NCI-H774 (cell line): ENCODE data around the gene ADAM23.

Experiments used
- DNase-seq: peaks from one replicate; lab custom pipeline; 2025; lab: John Stamatoyannopoulos, UW

Gene ADAM23

DNA sequence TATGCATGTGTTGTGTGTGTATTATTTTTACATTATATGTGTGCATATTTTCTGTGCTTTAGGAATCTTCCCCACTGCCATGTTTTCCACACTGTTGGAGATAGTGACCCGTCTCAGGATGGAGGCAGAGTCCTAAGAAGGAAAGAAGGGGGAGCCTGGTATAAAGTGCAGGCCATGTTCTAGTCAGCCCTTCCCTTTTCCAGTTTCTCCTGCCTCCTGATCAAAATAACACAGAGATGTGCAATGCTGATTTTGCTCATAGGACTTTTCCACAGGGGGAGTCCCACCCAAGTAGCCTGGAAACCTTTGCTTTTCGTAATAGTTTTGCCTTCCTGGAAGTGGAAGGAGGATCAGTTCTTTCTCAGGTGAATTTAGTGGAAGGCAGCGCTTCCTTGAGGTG lies 126.1 kb downstream of the ADAM23 start:
- no peak for DNase-seq

DNA sequence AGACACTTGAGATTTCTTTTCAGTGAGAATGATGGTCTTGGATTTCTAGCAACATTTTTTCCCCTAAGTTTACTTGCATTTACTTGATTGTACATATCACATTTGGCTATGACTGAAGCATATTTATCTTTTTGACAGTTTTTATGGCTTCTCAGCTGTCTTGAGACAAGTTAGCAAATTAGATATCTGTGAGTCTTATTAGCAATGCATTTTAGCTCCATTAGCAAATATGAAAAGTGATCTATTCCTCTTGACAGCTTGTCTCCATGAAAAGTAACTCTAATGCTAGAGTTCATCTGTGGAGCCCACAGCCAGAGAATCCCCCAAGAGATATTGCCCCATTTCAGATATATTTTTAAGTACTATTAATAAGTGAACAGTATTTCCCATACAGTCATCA lies 126.9 kb downstream of the ADAM23 start:
- no peak for DNase-seq

GRCh38 chr2:206572725-206573124 lies 129.4 kb downstream of the ADAM23 start:
- no peak for DNase-seq

- DNase-seq, result no peak
Measured at GRCh38 chr2:206573793-206574192, 130.5 kb downstream of the ADAM23 start.

DNA sequence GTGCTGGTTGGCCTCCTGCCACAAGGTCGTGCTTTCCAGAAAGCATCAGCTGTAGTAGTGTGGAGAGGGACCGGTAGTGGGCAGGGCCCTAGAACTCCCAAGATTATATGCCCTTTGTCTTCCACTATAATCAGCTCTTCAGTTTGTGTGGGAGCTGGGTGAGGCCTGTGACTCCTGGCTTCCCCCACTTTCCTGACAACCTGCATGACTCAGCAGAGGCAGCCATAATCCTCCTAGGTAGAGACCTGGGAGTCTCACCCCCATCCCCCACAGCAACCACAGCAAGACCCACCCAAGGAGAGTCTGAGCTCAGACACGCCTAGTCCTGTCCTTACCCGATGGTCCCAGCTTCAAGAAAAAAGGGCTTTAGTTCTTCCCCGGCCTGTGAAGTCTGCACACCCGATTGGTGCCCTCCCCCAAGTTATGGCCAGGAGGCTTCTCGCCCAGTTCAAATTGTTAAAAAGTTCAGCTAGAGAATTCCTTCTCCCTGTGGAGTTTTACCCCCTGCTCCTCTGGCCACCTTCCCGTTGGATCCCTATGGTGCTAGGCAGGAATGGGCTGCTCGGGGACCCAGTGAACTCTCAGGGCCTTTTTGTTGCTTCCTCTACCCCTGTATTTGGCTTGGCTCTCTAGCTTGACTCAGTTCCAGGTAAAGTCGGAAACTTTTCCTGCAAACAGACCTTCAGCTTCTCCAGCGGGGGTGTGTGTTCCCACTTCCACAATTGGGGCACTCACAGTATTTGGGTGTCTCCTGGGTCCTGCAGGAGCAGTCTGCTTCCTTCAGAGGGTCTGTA lies 141.2 kb downstream of the ADAM23 start:
- no peak for DNase-seq

DNA sequence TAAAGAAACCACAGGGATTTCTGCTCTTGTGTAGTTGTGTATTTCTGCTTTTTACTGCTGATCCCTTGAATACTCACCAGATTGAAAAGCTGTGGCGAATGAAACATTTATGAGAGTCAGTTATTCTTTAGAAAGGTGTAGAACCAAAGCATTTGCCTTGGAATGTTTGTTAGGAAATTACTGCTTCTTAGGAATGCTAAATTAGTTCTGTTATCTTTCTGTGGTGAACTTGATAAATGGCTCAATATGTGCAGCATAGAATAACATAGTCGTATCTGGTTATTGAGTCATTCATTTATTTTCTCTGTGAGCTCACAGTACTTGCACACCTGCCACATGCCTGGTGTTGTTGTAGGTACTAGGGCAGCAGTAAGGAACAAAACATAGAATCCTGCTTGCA lies 142.0 kb downstream of the ADAM23 start:
- no peak for DNase-seq

DNA sequence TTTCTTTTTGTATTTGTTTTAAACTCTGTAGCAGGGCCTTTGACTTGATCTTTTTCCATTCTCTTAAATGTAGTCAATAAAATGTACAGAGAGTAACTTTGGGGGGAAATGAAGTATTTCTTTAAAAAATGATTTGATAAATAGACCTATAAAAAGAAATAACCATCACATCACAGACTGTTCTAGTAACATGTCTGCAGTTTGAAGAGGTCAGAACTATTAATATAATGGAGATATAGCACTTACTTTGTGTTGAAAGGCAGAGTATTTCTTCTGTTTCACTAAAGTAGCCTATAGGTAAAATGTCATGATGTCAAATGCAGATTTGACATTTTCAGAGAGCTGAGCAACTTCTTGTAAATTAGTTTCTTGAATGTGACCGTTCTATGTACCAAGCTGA lies 143.3 kb downstream of the ADAM23 start:
- DNase-seq, result no peak

- DNase-seq, result no peak
Measured at GRCh38 chr2:206597717-206598218, 154.4 kb downstream of the ADAM23 start.

GRCh38 chr2:206603243-206603642 lies 159.9 kb downstream of the ADAM23 start:
- no peak for DNase-seq

- no peak for DNase-seq
Measured at GRCh38 chr2:206610451-206610850, 167.1 kb downstream of the ADAM23 start.

DNA sequence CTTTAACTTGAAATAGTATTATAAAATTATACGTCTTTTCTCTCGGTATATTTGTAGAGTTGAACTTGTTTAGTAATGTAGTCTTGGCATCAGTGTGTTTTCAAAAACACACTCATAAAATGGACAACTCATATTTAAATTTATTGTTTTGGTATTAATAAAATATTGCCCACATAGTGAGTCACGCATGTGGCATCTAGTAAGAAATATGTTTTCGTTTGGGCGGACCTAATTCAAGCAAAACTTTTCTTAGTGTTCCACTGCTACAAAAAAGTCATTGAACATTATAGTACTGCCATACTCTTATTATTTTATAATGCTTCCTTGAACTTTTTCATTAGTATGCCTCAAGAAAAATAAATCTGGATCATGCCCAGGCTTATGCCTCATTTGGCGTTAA lies 167.9 kb downstream of the ADAM23 start:
- no peak for DNase-seq

GRCh38 chr2:206611736-206612135 lies 168.4 kb downstream of the ADAM23 start:
- no peak for DNase-seq

DNA sequence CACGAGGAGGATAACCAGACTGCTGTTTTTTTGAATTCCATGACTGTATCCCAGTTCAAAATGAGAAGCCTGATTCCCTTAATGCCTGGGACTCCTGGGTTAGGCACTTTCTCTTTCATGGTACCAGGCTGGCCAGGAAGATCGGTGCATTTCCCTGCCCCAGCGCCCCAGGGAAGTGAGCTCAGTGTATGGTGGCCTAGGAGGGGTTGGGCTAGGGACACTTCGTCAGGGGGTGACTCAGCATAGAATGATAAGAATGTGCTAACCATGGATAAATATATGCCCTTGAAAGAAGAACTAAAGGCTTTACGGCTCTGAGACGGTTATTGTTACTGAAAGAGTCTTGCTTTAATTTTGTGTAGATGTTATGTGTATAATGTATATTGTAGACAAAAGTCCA lies 171.5 kb downstream of the ADAM23 start:
- DNase-seq, result no peak

GRCh38 chr2:206615417-206616089 lies 172.2 kb downstream of the ADAM23 start:
- no peak for DNase-seq

DNA sequence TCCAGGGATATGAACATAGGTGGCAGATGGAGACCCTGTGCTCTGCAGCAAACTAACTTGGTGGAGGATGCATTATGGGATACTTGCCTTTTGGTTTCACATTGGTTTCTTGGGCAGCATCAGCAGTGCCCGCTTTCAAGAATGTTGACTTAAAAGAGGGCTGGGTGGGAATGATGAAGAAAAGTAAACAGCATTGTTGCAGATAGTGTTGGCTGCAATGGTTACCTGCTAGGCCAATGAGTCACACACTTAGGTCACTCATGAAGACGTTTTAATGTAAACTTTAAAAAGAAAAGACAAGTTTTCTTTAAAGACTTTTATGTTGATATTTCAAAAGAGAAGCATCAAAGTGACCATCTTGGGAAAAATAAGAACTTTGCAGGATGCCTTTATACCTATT lies 172.8 kb downstream of the ADAM23 start:
- no peak for DNase-seq

DNA sequence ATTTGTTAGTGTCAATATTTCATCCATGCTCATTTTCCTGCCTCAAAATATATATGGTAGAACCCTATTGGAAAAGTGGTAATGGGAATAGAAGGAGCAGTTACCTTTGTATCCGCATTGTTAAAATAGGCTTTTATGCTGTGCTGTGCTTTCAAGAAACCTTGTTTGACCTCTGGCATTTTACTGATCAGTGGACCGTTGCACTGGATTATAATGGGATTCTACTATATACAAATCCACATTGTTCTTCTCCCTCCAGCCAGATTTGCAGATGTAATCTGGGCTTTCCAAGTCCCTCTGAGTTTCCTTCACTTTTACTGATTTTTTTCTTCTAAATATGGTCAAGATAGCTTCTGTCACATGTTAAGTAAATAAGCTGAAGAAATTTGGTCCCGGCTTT lies 175.7 kb downstream of the ADAM23 start:
- DNase-seq, result no peak

- DNase-seq, result no peak
Measured at GRCh38 chr2:206626108-206626507, 182.8 kb downstream of the ADAM23 start.

GRCh38 chr2:206627632-206628031 lies 184.3 kb downstream of the ADAM23 start:
- DNase-seq, result no peak

DNA sequence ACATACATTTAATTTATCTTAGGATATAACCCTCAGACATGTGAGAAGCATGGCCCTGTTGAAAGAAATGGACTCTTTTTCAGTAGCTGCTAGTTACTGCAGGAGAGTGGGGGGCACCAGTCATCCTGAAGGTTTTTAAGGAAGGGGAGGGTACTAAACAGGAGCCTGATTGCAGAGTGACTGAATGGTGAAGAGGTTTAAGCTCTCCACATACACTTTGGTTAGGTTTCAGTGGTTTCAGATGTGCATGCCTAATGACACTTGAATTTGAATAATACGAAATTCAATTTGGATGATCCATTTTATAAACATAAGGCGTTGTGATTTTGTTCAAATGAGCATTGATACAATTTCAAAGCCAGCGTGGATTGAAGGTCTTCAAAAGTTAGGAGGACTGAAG lies 188.0 kb downstream of the ADAM23 start:
- DNase-seq, result no peak

DNA sequence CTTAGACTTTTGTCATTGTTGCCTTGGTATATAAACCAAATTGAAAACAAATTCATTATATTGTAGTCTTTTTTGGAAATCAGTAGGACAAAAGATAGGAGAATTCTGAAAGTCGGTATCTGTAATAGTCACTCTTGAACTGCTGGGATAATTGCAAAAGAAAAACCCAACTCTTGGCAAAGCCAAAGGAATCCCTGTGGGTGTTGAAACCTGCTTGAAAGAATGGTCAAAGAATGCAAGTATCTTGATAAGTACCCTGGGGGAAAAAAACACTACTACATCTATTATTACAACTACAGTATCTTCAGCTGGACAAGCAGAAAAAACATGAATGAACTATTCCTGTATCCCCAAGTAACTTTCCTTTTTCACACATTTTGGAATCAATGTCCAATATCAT lies 191.7 kb downstream of the ADAM23 start:
- DNase-seq, result no peak

DNA sequence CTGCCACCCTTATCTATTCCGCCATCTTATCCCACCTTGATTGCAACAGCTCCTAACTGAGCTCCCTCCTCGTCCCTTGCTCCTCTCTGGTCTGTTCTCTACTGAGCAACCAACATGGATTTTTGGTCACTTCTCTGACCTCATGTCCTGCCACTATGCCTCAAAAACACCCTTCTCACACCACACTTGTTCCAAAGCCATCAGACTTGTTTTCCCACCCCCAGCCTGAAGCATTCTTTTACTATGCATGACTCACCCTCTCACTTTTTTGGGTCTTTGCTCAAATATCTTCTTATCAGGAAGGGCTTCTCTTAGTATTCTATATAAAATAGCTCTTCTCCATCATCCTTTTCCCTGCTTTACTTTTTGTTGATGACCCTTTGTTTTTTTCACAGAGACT lies 196.3 kb downstream of the ADAM23 start:
- DNase-seq, result no peak

- no peak for DNase-seq
Measured at GRCh38 chr2:206641226-206641625, 197.9 kb downstream of the ADAM23 start.
